ENCODE measurements around the gene APLP1. TPM values are rescaled to one million over a fixed set of nuclear protein-coding genes. Genes with fewer than 3 reads are reported as not detected.

Gene APLP1
- total RNA-seq, 1 experiment from 2014 or later, result 36.9 TPM

DNA sequence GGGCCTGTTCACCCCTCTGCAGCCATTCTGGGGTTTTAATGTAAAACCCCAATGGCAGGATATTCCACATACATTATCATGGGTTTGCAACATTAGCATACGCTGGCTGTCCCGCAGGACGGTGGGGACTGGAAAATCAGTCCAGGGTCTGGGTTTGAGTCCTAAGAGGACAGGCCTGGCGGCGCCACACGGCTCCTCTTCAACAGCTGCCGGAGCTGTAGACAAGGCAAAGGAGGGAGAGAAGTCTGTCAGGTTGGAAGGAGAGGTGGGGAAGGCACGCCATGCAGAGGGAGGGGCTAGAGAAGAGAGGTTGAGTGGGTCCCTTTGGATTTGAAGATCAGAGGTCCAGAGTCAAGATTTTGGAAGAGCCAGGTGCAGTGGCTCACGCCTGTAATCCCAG is 20.0 kb downstream of the APLP1 start:
- TF ChIP-seq, protein P1, sequence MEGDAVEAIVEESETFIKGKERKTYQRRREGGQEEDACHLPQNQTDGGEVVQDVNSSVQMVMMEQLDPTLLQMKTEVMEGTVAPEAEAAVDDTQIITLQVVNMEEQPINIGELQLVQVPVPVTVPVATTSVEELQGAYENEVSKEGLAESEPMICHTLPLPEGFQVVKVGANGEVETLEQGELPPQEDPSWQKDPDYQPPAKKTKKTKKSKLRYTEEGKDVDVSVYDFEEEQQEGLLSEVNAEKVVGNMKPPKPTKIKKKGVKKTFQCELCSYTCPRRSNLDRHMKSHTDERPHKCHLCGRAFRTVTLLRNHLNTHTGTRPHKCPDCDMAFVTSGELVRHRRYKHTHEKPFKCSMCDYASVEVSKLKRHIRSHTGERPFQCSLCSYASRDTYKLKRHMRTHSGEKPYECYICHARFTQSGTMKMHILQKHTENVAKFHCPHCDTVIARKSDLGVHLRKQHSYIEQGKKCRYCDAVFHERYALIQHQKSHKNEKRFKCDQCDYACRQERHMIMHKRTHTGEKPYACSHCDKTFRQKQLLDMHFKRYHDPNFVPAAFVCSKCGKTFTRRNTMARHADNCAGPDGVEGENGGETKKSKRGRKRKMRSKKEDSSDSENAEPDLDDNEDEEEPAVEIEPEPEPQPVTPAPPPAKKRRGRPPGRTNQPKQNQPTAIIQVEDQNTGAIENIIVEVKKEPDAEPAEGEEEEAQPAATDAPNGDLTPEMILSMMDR (conservative IDR thresholded peaks at IDR 0.05), result no peak
- Histone ChIP-seq H4K5ac (ENCODE audit: insufficient read length, low read depth, low read length) (no peak overlapping the region), H3K27me3 (ENCODE audit: insufficient read depth, low read length) (no peaks in the 10 kb centered on the region), H3K18ac (ENCODE audit: insufficient read length, low read depth, low read length) (no peak overlapping the region), H2AFZ (ENCODE audit: low read length) (no peak overlapping the region), H3K23me2 (ENCODE audit: insufficient read length, low read depth, low read length, poor library complexity, severe bottlenecking) (no peaks in the 10 kb centered on the region), H3K14ac (ENCODE audit: insufficient read depth, low read length) (no peak overlapping the region), H3K4ac (ENCODE audit: low read depth, low read length) (no peak overlapping the region), H3K9ac (ENCODE audit: extremely low read depth, insufficient read length, low read length) (no peak overlapping the region), H4K20me1 (ENCODE audit: control insufficient read depth, insufficient read depth, insufficient read length) (no peaks in the 10 kb centered on the region), H2AK5ac (ENCODE audit: insufficient read length, low read length) (no peak overlapping the region), H3K79me1 (ENCODE audit: insufficient read depth, low read depth, low read length, poor library complexity, severe bottlenecking) (no peaks in the 10 kb centered on the region), H3K9me3 (ENCODE audit: control insufficient read depth, low read depth, low read length) (no peaks in the 10 kb centered on the region), H3K56ac (ENCODE audit: insufficient read length, low read depth, low read length) (no peak overlapping the region), H2BK120ac (ENCODE audit: low read depth, low read length, poor library complexity, severe bottlenecking) (no peak overlapping the region), H3K27ac (ENCODE audit: insufficient read length, low read depth, low read length) (no peak overlapping the region), H2BK12ac (ENCODE audit: insufficient read length, low read depth, low read length) (no peak overlapping the region), H4K91ac (ENCODE audit: insufficient read length, low read depth, low read length) (no peak overlapping the region), H3K79me2 (ENCODE audit: insufficient read depth, low read length) (no peaks in the 10 kb centered on the region), H4K8ac (replicated peaks; ENCODE audit: insufficient read length, low read depth, low read length) (no peak overlapping the region), H2BK15ac (ENCODE audit: low read depth, low read length) (no peak overlapping the region), H3K4me1 (ENCODE audit: insufficient read depth, low read length) (no peaks in the 10 kb centered on the region), H3K4me2 (ENCODE audit: insufficient read depth, insufficient read length, low read length) (no peak overlapping the region), H2BK20ac (ENCODE audit: low read depth, low read length, poor library complexity, severe bottlenecking) (no peak overlapping the region), H2BK5ac (ENCODE audit: insufficient read length, low read length) (no peak overlapping the region), H3K23ac (ENCODE audit: insufficient read length, low read depth, low read length) (no peak overlapping the region), H3T11ph (ENCODE audit: low read length) (no peak overlapping the region)
- DNase-seq, result no peak
- Mint-ChIP-seq H3K36me3 (ENCODE audit: insufficient read depth in 1 of 3, low read depth in 3 of 3) (peaks cover 34 to 65% (median 58%) of the 10 kb centered on the region in 3 experiments), H3K9me3 (no peaks in the 10 kb centered on the region), H3K4me3 (no peak overlapping the region), H3K27me3 (ENCODE audit: low read depth) (no peaks in the 10 kb centered on the region), H3K4me1 (no peaks in the 10 kb centered on the region), H3K27ac (peak overlapping the region in 1 of 3 experiments; percentile 38; a peak in 1 of 7 replicates)
- WGBS (ENCODE audit: extremely low coverage, insufficient read length, low lambda C conversion rate), result no CpG with 5 or more reads among the region's 9 CpGs
